MCF 10A (cell line): ENCODE data around the gene BAG1. TPM values are rescaled to one million over a fixed set of nuclear protein-coding genes. Genes with fewer than 3 reads are reported as not detected.
A peak's percentile ranks its signal among the peaks of the same experiment; 100 is the strongest.

Source experiments
- BruUV-seq: library from RNA; stranded (reverse); fragments of 400-500 nt; replicated peaks from 2 replicates; lab custom pipeline; 2021; lab: Mats Ljungman, UMichigan
- CTCF ChIA-PET: fragments of 300-600 bp; sonication (Branson Sonifier 250); formaldehyde crosslinking; extraction: SDS; loops from one replicate; lab custom pipeline; 2021; ENCODE audit warnings: antibody characterized with exemption, inconsistent platforms; lab: Yijun Ruan, JAX
- POLR2A ChIA-PET: fragments of 300-600, 350-650 bp; sonication (Branson Sonifier 250); formaldehyde crosslinking; extraction: SDS; loops from one replicate; lab custom pipeline; 2020; ENCODE audit warnings: antibody characterized with exemption, inconsistent platforms; lab: Yijun Ruan, JAX
- DNase-seq: peaks from one replicate; pipeline ENCODE4 v3.0.0-alpha.2; 2018; ENCODE audit not compliant: unreplicated experiment
- H3K27ac Mint-ChIP-seq: one replicate; pipeline ENCODE4 v1.8.0; 2022; ENCODE audit warnings: mild to moderate bottlenecking, low read depth, mixed read lengths; ENCODE audit not compliant: unreplicated experiment
- H3K27me3 Mint-ChIP-seq: one replicate; pipeline ENCODE4 v1.8.0; 2022; ENCODE audit warnings: mixed read lengths; ENCODE audit not compliant: insufficient read depth, unreplicated experiment
- H3K36me3 Mint-ChIP-seq: one replicate; pipeline ENCODE4 v1.8.0; 2022; ENCODE audit warnings: mild to moderate bottlenecking, moderate library complexity, mixed read lengths; ENCODE audit not compliant: insufficient read depth, unreplicated experiment
- H3K4me1 Mint-ChIP-seq: one replicate; pipeline ENCODE4 v1.8.0; 2022; ENCODE audit warnings: mixed read lengths; ENCODE audit not compliant: insufficient read depth, unreplicated experiment
- H3K4me3 Mint-ChIP-seq: one replicate; pipeline ENCODE4 v1.8.0; 2022; ENCODE audit warnings: mild to moderate bottlenecking, moderate library complexity, mixed read lengths; ENCODE audit not compliant: unreplicated experiment
- H3K9me3 Mint-ChIP-seq: one replicate; pipeline ENCODE4 v1.8.0; 2022; ENCODE audit warnings: mixed read lengths; ENCODE audit not compliant: unreplicated experiment
- intact Hi-C: fragments of 100-400 bp; cut with micrococcal nuclease; formaldehyde crosslinking; loops from 2 replicates; pipeline ENCODE4 v1.14.1; 2022
- total RNA-seq: library from RNA; stranded (reverse); gene quantifications from 2 replicates; pipeline ENCODE4 v1.2.3, GENCODE V29; 2022
- TF ChIP-seq, protein P1 (sequence below): fragments of 200-600 bp; IDR thresholded peaks from one replicate; pipeline ENCODE4 v1.8.0; 2022; ENCODE audit warnings: antibody characterized with exemption, mild to moderate bottlenecking; ENCODE audit not compliant: unreplicated experiment

Gene BAG1
- total RNA-seq, 1 experiment from 2014 or later: 91.8 TPM

DNA sequence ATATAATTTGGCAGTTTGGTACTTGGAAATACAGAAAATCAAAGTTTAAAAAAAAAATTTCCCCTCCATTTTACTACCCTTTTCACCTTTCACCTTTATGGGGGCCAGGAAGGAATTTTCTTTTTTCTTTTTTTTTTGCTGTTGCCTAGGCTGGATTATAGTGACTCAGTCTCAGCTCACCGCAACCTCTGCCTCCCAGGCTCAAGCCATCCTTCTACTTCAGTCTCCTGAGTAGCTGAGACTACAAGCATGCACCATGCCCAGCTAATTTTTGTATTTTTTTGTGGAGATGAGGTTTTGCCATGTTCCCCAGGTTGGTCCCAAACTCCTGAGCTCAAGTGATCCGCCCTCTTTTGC, 9.4 kb upstream of the BAG1 start:
- CTCF ChIA-PET: interaction anchor here (0.6 to 1.6 kb wide), 6 partner anchors 9 to 355 kb away, joined by 3 to 6 read pairs (median 4); no protein-coding TSS in a partner anchor
- no peaks in the 10 kb centered on the region for H3K27me3 Mint-ChIP-seq
- H3K4me3 Mint-ChIP-seq: no peak overlapping the region
- TF ChIP-seq, protein P1, sequence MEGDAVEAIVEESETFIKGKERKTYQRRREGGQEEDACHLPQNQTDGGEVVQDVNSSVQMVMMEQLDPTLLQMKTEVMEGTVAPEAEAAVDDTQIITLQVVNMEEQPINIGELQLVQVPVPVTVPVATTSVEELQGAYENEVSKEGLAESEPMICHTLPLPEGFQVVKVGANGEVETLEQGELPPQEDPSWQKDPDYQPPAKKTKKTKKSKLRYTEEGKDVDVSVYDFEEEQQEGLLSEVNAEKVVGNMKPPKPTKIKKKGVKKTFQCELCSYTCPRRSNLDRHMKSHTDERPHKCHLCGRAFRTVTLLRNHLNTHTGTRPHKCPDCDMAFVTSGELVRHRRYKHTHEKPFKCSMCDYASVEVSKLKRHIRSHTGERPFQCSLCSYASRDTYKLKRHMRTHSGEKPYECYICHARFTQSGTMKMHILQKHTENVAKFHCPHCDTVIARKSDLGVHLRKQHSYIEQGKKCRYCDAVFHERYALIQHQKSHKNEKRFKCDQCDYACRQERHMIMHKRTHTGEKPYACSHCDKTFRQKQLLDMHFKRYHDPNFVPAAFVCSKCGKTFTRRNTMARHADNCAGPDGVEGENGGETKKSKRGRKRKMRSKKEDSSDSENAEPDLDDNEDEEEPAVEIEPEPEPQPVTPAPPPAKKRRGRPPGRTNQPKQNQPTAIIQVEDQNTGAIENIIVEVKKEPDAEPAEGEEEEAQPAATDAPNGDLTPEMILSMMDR: no peak
- peaks cover 5% of the 10 kb centered on the region for H3K4me1 Mint-ChIP-seq
- POLR2A ChIA-PET: interaction anchor here (0.7 to 2.1 kb wide), 3 partner anchors 10 to 235 kb away, joined by 3 to 7 read pairs (median 5); partner anchors contain the start of gene NFX1
- no peak for DNase-seq
- intact Hi-C loops: no loop called here
- no TSS peak for BruUV-seq
- H3K9me3 Mint-ChIP-seq: no peaks in the 10 kb centered on the region
- no peak overlapping the region for H3K27ac Mint-ChIP-seq
- peaks cover 93% of the 10 kb centered on the region for H3K36me3 Mint-ChIP-seq

DNA sequence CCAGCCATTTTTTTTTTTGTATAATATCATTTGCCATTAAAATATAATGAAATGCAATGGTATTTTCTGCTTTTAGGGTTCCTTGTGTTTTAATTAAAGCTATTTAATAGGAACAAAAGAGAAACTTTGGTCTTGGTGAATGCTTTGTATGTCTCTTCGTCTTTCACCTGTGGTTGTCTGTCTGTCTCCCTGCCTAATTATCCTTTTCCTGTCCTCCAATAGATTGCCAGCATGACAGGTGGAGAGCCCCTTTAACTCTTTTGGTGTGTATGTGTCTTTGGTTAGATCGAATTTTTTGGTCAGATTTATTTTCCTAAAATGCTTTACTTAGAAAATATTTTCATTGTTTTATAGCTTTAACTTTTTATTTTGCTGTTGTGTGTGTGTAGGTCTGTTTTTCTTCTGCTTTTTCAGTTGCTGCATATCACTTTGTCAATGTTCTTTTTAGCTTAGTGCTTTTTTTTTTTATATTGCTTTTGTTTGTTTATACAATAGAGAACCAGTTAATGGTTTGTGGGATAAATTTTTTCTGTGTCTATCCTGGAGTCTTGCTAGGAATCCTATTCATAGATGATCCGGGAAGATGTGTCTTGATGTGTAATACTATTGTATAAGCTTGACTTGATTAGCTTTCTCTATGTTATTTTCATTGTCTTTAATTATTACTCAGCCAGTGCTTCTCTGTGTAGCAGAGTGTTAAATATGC, 8.9 kb upstream of the BAG1 start:
- no peaks in the 10 kb centered on the region for H3K27me3 Mint-ChIP-seq
- intact Hi-C loops: no loop called here
- no peak overlapping the region for H3K4me3 Mint-ChIP-seq
- POLR2A ChIA-PET: interaction anchor here (0.7 to 2.1 kb wide), 4 partner anchors 11 to 234 kb away, joined by 3 to 7 read pairs (median 6); partner anchors contain the start of gene NFX1
- no peak for DNase-seq
- TF ChIP-seq, protein P1: no peak
- no TSS peak for BruUV-seq
- H3K4me1 Mint-ChIP-seq: peaks cover 5% of the 10 kb centered on the region
- CTCF ChIA-PET: interaction anchor here (0.6 to 1.6 kb wide), 7 partner anchors 10 to 200 kb away, joined by 3 to 6 read pairs (median 4); partner anchors contain the start of gene AQP3
- peak overlapping the region; percentile 22 for H3K27ac Mint-ChIP-seq
- peaks cover 88% of the 10 kb centered on the region for H3K36me3 Mint-ChIP-seq
- no peaks in the 10 kb centered on the region for H3K9me3 Mint-ChIP-seq

DNA sequence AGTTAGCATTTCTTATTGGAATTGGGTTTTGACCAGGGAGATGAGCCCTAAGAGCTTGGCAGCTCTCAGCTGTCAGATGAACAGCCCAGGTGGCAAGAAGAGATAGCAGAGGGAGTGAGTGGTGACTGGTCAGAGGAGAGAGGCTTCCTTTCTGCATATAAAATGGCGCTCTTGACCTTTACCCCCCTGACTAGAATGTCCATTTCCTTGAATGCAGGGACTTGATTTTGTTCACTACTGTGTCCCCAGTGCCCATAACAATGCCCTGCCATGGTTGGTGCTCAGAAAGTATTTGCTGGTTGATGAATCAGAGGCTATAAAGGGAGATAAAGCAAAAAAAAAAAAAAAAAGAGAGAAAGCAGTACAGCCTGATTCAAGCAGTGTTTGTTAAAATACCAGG, 7.6 kb upstream of the BAG1 start:
- H3K4me3 Mint-ChIP-seq: no peak overlapping the region
- H3K4me1 Mint-ChIP-seq: peaks cover 11% of the 10 kb centered on the region
- no TSS peak for BruUV-seq
- H3K9me3 Mint-ChIP-seq: no peaks in the 10 kb centered on the region
- TF ChIP-seq, protein P1: no peak
- ChIA-PET POLR2A (interaction anchor here (0.6 to 0.9 kb wide), 3 partner anchors 10 to 43 kb away, joined by 3 to 4 read pairs (median 3); partner anchors contain the start of gene NFX1), CTCF (interaction anchor here (0.7 to 1.3 kb wide), 3 partner anchors 15 to 103 kb away, joined by 3 to 4 read pairs (median 3); no protein-coding TSS in a partner anchor)
- no peak overlapping the region for H3K27ac Mint-ChIP-seq
- H3K27me3 Mint-ChIP-seq: no peaks in the 10 kb centered on the region
- no peak for DNase-seq
- peaks cover 86% of the 10 kb centered on the region for H3K36me3 Mint-ChIP-seq
- intact Hi-C loops: no loop called here

GRCh38 chr9:33270146-33270545, 5.6 kb upstream of the BAG1 start:
- no peaks in the 10 kb centered on the region for H3K27me3 Mint-ChIP-seq
- TF ChIP-seq, protein P1: no peak
- DNase-seq: no peak
- CTCF ChIA-PET: no interaction called here
- BruUV-seq: no TSS peak
- no peak overlapping the region for H3K27ac Mint-ChIP-seq
- POLR2A ChIA-PET: no interaction called here
- H3K9me3 Mint-ChIP-seq: no peaks in the 10 kb centered on the region
- H3K4me1 Mint-ChIP-seq: peaks cover 20% of the 10 kb centered on the region
- H3K4me3 Mint-ChIP-seq: no peak overlapping the region
- peaks cover 76% of the 10 kb centered on the region for H3K36me3 Mint-ChIP-seq
- intact Hi-C loops: no loop called here
